ENCODE results near the gene EME2.

Gene EME2

GRCh38 chr16:1740234-1740633 is 32.4 kb upstream of the EME2 start:
- Mint-ChIP-seq H3K4me3 (no peak overlapping the region), H3K27ac (no peak overlapping the region), H3K9me3 (no peaks in the 10 kb centered on the region), H3K36me3 (ENCODE audit: low read depth) (peaks cover 3% of the 10 kb centered on the region), H3K4me1 (ENCODE audit: low read depth) (no peaks in the 10 kb centered on the region), H3K27me3 (ENCODE audit: low read depth) (no peaks in the 10 kb centered on the region)
- DNase-seq (ENCODE audit: low spot score), result no peak

- no peaks in the 10 kb centered on the region for H3K4me1 Mint-ChIP-seq (ENCODE audit: low read depth)
- H3K4me3 Mint-ChIP-seq, result no peak overlapping the region
- peaks cover 3% of the 10 kb centered on the region for H3K36me3 Mint-ChIP-seq (ENCODE audit: low read depth)
- DNase-seq (ENCODE audit: low spot score), result no peak
- H3K27me3 Mint-ChIP-seq (ENCODE audit: low read depth), result no peaks in the 10 kb centered on the region
- no peak overlapping the region for H3K27ac Mint-ChIP-seq
- no peaks in the 10 kb centered on the region for H3K9me3 Mint-ChIP-seq
Observed at GRCh38 chr16:1740781-1741490, 31.7 kb upstream of the EME2 start.

- Mint-ChIP-seq H3K9me3 (no peaks in the 10 kb centered on the region), H3K27me3 (ENCODE audit: low read depth) (no peaks in the 10 kb centered on the region), H3K36me3 (ENCODE audit: low read depth) (peaks cover 3% of the 10 kb centered on the region), H3K4me1 (ENCODE audit: low read depth) (no peaks in the 10 kb centered on the region), H3K4me3 (no peak overlapping the region), H3K27ac (no peak overlapping the region)
- DNase-seq (ENCODE audit: low spot score), result no peak
Observed at GRCh38 chr16:1741553-1742165, 31.0 kb upstream of the EME2 start.

GRCh38 chr16:1743376-1744337 is 29.0 kb upstream of the EME2 start:
- Mint-ChIP-seq H3K9me3 (no peaks in the 10 kb centered on the region), H3K36me3 (ENCODE audit: low read depth) (peaks cover 5% of the 10 kb centered on the region), H3K4me1 (ENCODE audit: low read depth) (no peaks in the 10 kb centered on the region), H3K27ac (no peak overlapping the region), H3K4me3 (no peak overlapping the region), H3K27me3 (ENCODE audit: low read depth) (no peaks in the 10 kb centered on the region)
- no peak for DNase-seq (ENCODE audit: low spot score)

GRCh38 chr16:1744338-1744840 is 28.2 kb upstream of the EME2 start:
- no peak for DNase-seq (ENCODE audit: low spot score)
- Mint-ChIP-seq H3K9me3 (no peaks in the 10 kb centered on the region), H3K4me3 (no peak overlapping the region), H3K36me3 (ENCODE audit: low read depth) (peaks cover 5% of the 10 kb centered on the region), H3K27me3 (ENCODE audit: low read depth) (no peaks in the 10 kb centered on the region), H3K4me1 (ENCODE audit: low read depth) (no peaks in the 10 kb centered on the region), H3K27ac (no peak overlapping the region)

GRCh38 chr16:1745181-1745899 is 27.3 kb upstream of the EME2 start:
- H3K27me3 Mint-ChIP-seq (ENCODE audit: low read depth), result no peaks in the 10 kb centered on the region
- H3K4me3 Mint-ChIP-seq, result no peak overlapping the region
- H3K27ac Mint-ChIP-seq, result no peak overlapping the region
- H3K4me1 Mint-ChIP-seq (ENCODE audit: low read depth), result no peaks in the 10 kb centered on the region
- H3K36me3 Mint-ChIP-seq (ENCODE audit: low read depth), result peaks cover 5% of the 10 kb centered on the region
- no peak for DNase-seq (ENCODE audit: low spot score)
- H3K9me3 Mint-ChIP-seq, result no peaks in the 10 kb centered on the region

GRCh38 chr16:1745900-1746692 is 26.5 kb upstream of the EME2 start:
- H3K27me3 Mint-ChIP-seq (ENCODE audit: low read depth), result no peaks in the 10 kb centered on the region
- H3K27ac Mint-ChIP-seq, result no peak overlapping the region
- no peaks in the 10 kb centered on the region for H3K9me3 Mint-ChIP-seq
- no peak overlapping the region for H3K4me3 Mint-ChIP-seq
- H3K36me3 Mint-ChIP-seq (ENCODE audit: low read depth), result peaks cover 5% of the 10 kb centered on the region
- no peaks in the 10 kb centered on the region for H3K4me1 Mint-ChIP-seq (ENCODE audit: low read depth)
- no peak for DNase-seq (ENCODE audit: low spot score)

- H3K4me1 Mint-ChIP-seq (ENCODE audit: low read depth), result no peaks in the 10 kb centered on the region
- no peak for DNase-seq (ENCODE audit: low spot score)
- H3K36me3 Mint-ChIP-seq (ENCODE audit: low read depth), result peaks cover 4% of the 10 kb centered on the region
Observed at GRCh38 chr16:1746693-1747195, 25.9 kb upstream of the EME2 start.

GRCh38 chr16:1747934-1748333 is 24.7 kb upstream of the EME2 start:
- H3K27me3 Mint-ChIP-seq (ENCODE audit: low read depth), result no peaks in the 10 kb centered on the region
- no peak for DNase-seq (ENCODE audit: low spot score)
- peaks cover 8% of the 10 kb centered on the region for H3K36me3 Mint-ChIP-seq (ENCODE audit: low read depth)
- no peaks in the 10 kb centered on the region for H3K9me3 Mint-ChIP-seq
- H3K4me1 Mint-ChIP-seq (ENCODE audit: low read depth), result no peaks in the 10 kb centered on the region
- H3K27ac Mint-ChIP-seq, result no peak overlapping the region
- H3K4me3 Mint-ChIP-seq, result no peak overlapping the region

More at GRCh38 chr16:1746693-1747195, 25.9 kb upstream of the EME2 start:
- H3K9me3 Mint-ChIP-seq, result no peaks in the 10 kb centered on the region
- H3K27ac Mint-ChIP-seq, result no peak overlapping the region
- H3K4me3 Mint-ChIP-seq, result no peak overlapping the region
- no peaks in the 10 kb centered on the region for H3K27me3 Mint-ChIP-seq (ENCODE audit: low read depth)

GRCh38 chr16:1749152-1750117 is 23.2 kb upstream of the EME2 start:
- no peak overlapping the region for H3K27ac Mint-ChIP-seq
- H3K36me3 Mint-ChIP-seq (ENCODE audit: low read depth), result peaks cover 8% of the 10 kb centered on the region
- H3K4me3 Mint-ChIP-seq, result no peak overlapping the region
- no peaks in the 10 kb centered on the region for H3K9me3 Mint-ChIP-seq
- DNase-seq (ENCODE audit: low spot score), result no peak
- no peaks in the 10 kb centered on the region for H3K27me3 Mint-ChIP-seq (ENCODE audit: low read depth)
- no peaks in the 10 kb centered on the region for H3K4me1 Mint-ChIP-seq (ENCODE audit: low read depth)

- H3K27ac Mint-ChIP-seq, result no peak overlapping the region
- H3K4me3 Mint-ChIP-seq, result no peak overlapping the region
- H3K27me3 Mint-ChIP-seq (ENCODE audit: low read depth), result no peaks in the 10 kb centered on the region
- no peaks in the 10 kb centered on the region for H3K9me3 Mint-ChIP-seq
- no peak for DNase-seq (ENCODE audit: low spot score)
- peaks cover 3% of the 10 kb centered on the region for H3K4me1 Mint-ChIP-seq (ENCODE audit: low read depth)
- peaks cover 7% of the 10 kb centered on the region for H3K36me3 Mint-ChIP-seq (ENCODE audit: low read depth)
Observed at GRCh38 chr16:1751946-1752345, 20.7 kb upstream of the EME2 start.

GRCh38 chr16:1752853-1753252 is 19.8 kb upstream of the EME2 start:
- no peak for DNase-seq (ENCODE audit: low spot score)
- Mint-ChIP-seq H3K4me3 (no peak overlapping the region), H3K36me3 (ENCODE audit: low read depth) (peaks cover 7% of the 10 kb centered on the region), H3K27ac (no peak overlapping the region), H3K9me3 (no peaks in the 10 kb centered on the region), H3K27me3 (ENCODE audit: low read depth) (no peaks in the 10 kb centered on the region), H3K4me1 (ENCODE audit: low read depth) (peaks cover 10% of the 10 kb centered on the region)

All from T-helper 2 cell treated with Interferon-gamma antibody and Interleukin-4, amounts not matched to agents 5 μg/mL and 100 μg/mL, for 36 hours (primary cell).